Fibroblast of gingiva (primary cell): Measurements from ENCODE around the gene REPIN1.

ENCODE experiments used
- DNase-seq: peaks from one replicate; pipeline ENCODE4 v3.0.0-alpha.2; 2011; ENCODE audit warnings: low read depth

The REPIN1 gene

DNA sequence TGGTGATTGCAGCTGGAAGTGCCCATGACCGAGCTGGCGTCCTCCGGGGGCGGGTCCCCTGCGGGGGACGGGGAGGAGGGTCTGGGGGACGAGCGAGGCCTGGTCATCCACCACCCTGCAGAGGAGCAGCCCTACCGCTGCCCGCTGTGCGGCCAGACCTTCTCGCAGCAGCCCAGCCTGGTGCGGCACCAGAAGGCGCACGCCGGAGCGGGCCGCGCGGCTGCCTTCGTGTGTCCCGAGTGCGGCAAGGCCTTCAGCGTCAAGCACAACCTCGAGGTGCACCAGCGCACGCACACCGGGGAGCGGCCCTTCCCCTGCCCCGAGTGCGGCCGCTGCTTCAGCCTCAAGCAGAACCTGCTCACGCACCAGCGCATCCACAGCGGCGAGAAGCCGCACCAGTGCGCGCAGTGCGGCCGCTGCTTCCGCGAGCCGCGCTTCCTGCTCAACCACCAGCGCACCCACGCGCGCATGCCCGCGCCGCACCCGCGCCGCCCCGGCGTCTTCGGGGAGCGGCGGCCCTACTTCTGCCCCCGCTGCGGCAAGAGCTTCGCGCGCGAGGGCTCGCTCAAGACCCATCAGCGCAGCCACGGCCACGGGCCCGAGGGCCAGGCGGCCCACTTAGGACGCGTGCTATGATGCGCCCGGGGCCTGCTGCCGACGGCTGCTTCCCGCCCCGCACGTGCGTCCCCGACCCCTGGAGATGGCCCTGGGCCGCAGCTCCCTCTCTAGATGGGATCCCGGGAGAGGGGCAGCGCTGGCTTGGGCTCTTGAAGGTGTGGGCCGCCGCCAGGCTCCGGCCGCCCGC, 39.2 kb downstream of the REPIN1 start:
- DNase-seq = no peak

DNA sequence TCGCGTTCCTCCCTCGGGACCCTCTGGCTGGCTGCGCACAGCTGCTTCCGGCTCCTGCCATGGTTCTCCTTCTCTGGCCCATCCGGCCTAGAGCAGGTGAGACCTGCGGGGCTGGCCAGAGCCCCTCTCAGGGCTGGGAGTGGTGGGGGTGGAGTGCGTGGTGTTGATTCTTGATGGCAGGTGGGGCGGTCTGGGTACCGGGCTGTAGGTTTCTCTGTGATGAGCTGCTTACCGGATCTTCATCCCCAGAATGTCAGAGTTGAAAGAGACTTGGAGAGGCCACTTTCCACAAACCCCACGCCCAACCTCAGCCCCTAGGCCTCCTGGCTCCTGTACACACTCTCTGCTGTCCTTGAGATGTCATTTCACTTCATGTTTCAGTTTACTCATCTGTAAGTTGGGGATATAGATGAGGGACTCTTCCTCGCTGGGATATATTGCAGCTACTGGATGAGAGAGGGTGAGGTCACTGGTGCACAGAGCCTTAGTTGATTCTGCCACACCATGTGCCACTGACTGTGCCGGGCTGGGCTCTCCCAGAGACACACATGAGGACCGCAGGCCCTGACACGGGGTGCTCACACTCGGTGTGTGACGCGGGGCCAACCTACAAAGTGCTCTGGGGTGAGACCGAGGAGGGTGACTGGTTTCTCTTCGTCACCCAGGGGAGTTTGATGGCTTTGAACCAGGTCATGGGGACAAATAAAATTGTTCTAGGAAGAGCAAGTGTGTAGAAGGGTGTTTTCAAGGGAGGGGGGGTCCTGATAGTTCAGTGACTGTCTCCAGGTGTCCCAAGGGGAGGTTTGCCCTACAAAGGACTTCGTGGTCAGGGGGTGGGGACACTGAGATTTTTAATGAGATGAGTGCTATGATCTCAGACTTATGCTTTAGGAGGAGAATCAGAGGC, 40.0 kb downstream of the REPIN1 start:
- DNase-seq = no peak

DNA sequence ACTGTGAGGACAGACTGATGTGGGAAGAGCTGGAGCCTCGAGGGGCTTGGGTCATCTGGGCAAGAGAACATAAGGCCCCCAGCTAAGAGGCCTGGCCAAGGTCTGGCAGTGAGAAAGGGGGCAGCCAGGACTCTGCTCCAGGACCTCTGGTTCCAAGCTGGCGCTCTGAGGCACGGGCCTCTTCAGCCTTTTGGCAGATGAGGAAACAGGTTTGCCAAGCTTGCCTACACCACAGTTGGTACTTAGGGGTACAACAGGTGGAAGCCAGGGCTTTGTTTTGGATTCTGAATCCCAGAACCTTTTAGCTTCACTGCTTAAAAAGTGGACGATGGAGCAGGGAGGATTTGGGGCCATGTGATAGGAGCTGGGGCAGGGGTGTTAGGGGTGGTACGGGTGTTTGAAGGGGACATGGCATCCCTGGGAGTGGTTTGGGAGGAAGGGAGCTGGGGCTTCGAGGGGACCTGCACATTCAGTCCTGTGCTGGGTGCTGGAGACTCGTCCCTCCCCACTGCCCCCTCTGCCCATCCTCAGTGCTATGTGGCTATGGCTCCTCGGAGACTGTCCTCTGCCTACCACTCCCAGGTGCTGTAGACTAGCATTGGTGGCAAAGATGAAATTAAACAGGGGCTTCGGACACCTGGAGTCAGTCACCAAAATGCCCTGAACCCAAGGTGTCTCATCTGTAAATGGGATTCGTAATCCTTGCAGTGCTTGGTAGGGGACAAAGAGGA, 40.8 kb downstream of the REPIN1 start:
- no peak for DNase-seq

DNA sequence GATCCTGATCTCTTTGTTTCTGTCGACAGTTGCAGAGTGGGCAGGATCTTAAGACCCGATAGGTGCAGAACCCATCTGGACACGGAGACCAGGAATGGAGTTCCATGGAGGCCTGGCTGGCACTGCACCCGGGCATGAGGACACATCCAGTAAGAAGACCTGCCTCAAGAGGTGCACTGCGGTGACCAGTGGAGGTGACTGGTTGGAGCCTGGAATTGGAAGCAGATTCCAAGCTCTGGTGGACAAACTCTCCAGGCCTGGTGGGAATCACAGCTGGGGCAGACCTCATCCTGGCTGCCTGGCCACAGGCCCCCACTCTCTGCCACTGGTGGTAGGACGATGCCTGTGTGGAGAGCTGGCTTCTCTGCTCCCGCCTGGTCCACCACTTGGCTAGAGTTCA, 41.5 kb downstream of the REPIN1 start:
- no peak for DNase-seq

DNA sequence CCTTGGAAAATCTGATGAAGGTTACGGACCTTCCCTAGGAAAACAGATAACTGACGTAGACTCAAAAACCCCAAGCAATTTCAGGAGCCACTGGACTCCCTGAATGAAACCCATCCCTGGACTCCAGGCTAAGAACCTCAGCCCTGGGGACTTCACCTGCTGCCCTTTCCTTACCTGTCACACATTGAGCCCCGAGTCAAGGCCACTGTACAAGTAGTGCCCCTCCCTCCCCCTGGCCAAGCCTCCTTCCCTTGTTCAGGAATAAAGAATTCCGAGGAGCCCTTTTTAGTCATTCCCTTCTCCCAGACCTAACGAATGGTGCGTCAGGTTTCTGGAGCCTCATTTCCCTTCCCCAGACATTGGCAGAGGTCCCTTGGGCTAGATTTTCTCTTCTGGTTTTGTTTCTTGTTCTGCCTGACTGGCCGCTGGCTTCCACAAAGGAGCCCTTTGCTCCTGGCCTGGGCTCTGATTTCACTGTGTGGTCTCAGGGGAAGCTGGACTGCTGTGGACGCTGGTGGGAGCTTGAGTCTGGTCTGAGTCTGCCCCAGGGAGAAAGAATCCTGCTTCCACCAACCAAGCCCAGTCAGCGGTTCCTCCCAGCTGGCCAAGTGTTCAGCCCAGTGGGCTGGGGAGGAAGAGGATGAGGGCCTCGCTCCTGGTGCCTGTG, 42.2 kb downstream of the REPIN1 start:
- no peak for DNase-seq

DNA sequence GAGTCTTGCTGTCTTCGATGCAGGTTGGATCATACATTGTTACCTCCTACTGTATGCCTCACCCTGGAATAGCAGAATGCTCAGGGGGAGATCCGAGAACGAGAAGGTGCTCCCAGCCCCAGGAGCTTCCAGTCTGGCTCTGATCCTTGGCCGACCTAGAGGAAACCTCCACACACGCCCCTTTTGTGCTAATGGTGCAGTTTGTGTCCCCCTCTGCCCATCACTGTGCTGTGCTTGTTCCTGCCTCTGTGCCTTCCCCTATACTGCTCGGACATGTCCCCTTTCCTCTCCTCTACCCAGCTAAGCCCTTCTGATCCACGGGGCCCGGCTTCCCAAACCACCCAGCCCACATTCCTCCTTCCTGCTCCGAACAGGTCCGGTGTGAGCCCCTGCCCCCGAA, 43.0 kb downstream of the REPIN1 start:
- DNase-seq = no peak

DNA sequence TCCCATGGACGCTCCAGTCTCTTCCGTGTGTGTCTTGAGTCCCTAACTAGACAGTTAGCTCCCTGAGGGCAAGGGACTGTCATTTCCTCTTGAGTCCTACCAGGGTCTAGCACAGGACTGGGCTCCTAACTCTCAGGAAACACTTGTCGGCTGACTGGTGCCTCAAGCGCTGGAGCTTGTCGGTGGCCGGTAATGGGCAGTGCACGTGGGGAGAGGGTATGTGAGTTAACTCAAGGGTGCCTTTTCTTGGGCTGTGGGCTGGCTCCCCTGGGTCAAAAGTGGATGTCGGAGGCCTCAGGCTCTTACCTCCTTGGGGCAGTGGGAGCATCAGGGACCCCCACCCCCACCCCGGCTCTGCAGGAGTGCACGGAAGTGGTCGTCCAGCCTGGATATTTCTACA, 43.4 kb downstream of the REPIN1 start:
- no peak for DNase-seq

DNA sequence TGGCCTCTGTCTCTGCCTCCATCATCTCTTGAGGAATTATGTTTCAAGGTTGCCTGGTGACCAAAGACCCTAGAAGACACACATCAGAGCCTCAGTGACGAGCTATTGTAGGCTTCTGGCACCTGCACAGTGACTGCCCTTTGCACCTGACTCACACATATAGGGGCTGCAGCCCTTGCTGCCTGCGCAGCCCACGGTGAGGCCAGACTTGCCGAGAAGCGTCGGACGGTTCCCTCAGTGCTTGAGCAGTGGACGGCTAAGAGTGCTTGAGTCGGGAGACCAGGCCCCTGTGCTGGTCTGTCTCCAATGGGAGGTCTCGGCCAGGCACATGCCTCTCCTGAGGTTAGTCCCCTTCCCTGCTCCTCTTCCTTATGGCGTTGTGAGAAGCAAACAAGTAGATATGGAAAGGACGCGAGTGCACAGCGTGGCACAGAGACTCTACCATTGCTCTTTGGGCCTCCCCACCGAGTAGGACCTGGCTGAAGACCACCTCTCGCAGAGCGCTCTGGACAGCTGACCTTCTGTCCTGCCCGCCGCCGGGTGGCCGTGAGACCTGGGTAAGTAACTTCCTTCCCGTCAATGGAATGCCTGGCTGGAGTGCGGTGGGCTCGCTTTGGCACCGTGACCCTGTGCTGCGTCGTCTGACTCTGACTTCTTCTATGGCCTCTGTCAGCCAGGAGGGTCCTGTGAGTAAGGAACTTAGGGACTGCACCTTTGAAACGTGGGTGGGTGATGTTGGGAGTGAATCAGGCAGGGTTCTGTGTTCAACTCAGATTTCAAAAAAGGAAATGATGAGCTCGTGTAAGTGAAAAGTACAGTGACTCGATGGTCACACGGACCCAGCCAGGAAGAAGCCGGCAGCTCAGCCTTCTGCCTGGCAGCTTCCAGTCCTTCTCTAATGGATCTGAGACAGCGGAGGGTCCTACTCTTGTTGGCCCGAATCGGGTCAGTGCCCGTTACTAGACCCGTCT, 44.2 kb downstream of the REPIN1 start:
- DNase-seq = no peak

DNA sequence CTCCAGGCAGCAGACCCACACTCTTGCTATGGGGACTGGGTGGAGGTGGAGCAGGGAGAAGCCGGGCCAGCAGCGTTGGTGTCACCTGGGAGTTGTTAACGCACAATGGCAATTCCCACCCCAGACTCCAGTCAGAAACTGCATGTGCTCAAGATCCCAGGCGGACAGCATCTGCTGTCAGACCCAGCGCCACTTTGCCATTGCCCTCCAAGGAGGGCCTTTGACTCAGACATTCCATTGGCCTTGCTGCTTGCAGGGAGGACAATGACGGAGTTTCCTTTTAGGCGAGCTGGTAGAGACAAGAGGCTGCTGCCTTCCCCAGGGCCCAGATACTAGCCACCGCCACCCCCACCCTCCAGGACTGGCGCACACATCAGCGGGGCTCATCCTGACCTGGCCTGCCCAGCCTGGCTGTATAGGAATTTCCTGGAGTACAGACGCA, 45.0 kb downstream of the REPIN1 start:
- DNase-seq = no peak

DNA sequence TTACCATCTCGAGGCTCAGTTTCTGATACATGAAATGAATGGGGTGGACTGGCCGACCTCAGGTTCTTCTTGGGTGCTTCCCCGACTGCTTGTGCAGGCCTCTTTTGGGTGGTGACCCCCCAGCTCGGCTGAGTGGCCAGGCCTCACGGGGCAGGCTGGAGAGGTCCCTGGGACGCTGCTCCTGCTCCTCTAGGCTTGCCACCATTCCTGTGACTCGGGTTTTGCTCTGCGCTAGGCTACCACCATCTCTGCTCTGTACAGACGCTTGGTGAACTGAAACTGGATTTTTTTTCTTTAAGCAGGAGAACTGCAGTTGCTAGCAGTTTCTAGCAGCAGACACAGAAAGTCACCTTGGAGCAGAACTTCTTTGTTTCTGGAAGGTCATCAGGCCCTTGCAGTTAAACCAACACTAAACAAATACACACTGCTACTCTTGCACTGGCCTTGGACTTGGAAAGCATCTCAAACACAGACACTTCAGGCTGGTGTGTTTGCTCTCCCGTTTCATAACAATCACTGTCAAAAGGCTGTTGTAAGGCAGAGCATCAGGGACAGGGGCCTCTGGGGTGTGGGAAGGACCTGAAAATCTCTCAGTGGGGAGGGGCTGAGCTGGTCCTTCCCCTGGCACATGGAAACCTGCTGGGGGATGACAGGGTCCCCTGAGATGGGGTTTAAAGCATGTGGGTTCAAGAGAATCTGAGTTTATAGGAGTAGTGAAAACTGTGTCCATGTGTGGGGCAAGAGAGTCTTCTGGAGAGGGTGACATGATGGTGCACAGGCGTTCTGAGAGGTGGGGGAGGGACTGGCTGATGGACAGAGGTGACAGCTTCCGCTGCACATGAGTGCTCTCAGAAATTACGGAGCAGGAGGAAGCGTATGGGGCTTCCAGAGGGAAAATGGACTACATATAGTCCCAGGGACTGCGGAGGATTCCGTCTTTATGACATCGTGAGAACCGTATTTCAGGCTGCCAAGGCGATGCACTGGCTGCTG, 46.8 kb downstream of the REPIN1 start:
- no peak for DNase-seq

DNA sequence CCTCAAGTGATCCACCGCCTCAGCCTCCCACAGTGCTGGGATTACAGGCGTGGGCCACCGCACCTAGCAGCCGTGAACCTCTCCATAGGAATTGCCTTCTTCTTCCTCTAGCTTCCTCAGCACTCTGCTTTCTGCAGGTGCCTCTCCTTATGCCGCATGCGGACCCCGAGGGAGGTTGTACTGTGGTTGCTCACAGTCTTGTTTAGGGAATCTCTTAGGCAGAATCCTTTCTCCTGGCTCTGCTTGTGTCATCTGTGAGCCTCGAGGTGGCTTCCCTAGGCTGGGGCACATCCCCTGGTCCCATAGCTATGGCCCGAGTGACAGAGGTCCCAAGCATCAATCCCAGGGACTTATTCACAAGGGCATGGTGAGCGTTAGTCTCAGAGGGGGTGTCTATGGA, 48.6 kb downstream of the REPIN1 start:
- DNase-seq = no peak

DNA sequence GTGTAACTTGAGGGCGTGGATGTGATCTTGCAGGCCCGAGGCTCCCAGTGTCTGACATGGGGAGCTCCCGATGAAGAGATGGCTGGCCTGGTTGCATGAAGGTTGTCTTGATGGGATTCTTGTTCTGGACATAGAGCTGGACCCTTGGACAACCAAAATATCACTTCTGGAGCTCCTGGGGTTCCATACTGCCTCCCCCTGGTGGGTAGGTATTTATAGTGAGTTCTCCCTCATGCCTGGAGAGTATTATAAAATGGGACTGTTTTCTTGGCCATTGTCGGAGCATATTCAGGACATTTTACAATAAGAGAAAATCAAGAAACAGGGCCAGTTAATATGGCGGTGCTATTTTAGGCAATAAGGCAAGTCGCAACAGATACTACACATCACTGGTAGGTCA, 49.2 kb downstream of the REPIN1 start:
- no peak for DNase-seq

DNA sequence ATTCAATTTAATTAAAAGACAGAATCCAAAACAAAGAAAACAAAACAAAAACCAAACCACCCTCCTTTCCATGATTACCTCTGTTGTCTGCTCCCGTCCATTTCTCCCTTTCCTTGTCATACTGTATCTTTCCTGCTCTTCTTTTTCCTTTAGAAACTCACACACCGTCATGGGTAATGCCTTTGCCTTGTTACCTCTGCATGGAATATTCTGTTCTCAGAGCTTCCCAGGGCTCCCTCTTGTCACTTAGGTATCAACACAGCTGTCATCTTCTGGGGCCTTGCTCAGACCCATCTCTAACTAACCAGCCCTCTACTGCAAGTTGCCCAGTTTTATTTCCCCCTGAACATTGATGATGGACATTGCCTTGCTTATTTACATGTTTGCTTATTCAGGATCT, 51.6 kb downstream of the REPIN1 start:
- no peak for DNase-seq

DNA sequence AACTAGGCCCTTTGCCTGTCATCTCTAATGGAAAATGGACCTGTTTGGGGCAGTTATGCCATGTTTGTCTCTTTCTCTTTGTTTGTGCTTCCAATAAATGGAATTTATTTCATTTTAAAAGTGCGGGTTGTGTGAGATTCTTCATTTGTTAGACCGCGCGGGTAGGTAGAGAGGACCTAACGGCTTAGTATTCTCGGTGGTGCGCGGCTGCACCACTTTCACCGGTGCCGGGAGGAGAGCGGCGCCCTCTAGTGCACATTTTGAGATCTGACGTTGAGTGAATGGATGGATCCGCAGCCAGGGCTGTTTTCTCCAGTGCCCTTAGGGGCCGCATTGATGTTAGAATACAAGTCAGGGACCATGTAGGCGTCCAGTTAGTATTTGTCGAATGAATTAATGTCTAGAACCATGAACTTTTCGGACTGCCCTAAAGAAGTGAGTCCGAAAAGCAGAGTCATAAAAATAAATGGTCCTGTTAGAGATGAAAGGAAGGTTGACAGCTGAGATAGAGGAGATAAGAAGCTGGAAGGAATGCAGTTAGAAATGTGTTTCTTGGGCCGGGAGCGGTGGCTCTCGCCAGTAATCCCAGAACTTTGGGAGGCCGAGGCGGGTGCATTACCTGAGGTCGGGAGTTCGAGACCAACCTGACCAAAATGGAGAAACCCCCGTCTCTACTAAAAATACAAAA, 52.5 kb downstream of the REPIN1 start:
- DNase-seq = peak; percentile 60

DNA sequence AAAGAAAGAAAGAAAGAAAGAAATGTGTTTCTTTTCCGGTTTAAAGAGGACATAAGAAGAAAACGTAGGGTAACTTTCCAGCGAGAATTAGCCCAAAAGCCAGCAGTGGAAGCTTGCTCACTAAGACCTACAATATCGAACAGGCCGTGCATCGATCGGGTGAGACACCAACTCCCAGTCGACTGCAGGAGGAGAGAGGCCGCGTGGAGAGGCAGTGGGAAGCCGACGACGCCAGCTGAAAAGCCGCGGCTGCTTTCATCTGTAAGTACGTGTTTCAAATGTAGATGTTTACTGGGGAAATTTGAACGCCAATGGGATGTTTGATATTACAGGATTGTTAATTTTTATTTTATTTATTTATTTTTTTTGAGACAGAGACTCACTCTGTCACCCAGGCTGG, 53.2 kb downstream of the REPIN1 start:
- no peak for DNase-seq
